ENCODE results near the gene ARHGDIG.

- TF ChIP-seq CTCF (conservative IDR thresholded peaks at IDR 0.05 in 1 of 2, IDR thresholded peaks at IDR 0.05 in 1 of 2; ENCODE audit: extremely low read depth in 1 of 2, insufficient read depth in 1 of 2, low read depth in 1 of 2, low read length in 2 of 2) (no peak), EZH2 (IDR thresholded peaks at IDR 0.05; ENCODE audit: borderline replicate concordance, low read length) (no peak)
Measured at GRCh38 chr16:324451-325334, 44.3 kb downstream of the ARHGDIG start.

All from mammary epithelial cell (primary cell).